Lower leg skin (tissue), 3 donors: ENCODE data around the gene FBXO44.

Experiments
- CTCF ChIP-seq, 3 donors: fragments of 450-650 bp; IDR thresholded peaks; one replicate each; pipeline ENCODE4 v1.5.1; 2016; ENCODE audit warnings: antibody characterized with exemption in 3 of 3, mild to moderate bottlenecking in 3 of 3, moderate library complexity in 2 of 3
- POLR2A ChIP-seq, 2 donors: fragments of 450-650 bp; IDR thresholded peaks; one replicate each; pipeline ENCODE4 v1.6.1; 2016 to 2017; ENCODE audit warnings: antibody characterized with exemption in 2 of 2, mild to moderate bottlenecking in 1 of 2, moderate library complexity in 1 of 2

- TF ChIP-seq POLR2A (IDR thresholded peaks at IDR 0.05) (no peak), CTCF (IDR thresholded peaks at IDR 0.05) (no peak)
These were observed 18.6 kb downstream of the FBXO44 start for GRCh38 chr1:11673089-11673769.
